GM18868 (cell line): ENCODE measurements around the gene TIAM2.
"Not testable (repeated sequence)": the region's sequence is repeated elsewhere in the genome, so short reads cannot be mapped to it uniquely, and the experiment has no call there.

Experiments
- ATAC-seq: cut with Tn5 transposase; IDR thresholded peaks from one replicate; pipeline ENCODE4 v1.9.1; 2021; ENCODE audit warnings: mild to moderate bottlenecking, moderate library complexity; ENCODE audit not compliant: unreplicated experiment

The TIAM2 gene

DNA sequence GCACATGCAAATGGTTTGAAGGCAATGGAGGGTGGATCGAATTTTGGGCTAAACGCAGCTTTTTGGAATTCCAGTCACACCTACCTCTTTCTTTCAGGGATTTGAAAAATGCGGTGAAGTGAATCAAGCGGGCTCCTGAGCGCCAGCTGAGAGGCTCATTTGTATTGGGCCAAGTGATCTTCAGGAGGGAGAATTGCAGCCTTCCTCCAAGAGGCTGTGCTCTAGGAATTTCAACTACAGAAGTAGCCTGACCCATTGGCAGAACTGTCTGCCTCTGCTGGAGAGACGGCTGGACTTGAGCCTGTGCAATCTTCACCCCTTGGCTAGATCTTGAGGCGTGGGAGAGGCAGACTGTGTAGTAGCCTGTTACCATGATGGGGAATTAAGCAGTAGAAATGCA, 5.7 kb upstream of the TIAM2 start:
- ATAC-seq = no peak

- ATAC-seq = no peak
Measured at GRCh38 chr6:154991207-154991606, 3.9 kb upstream of the TIAM2 start.

DNA sequence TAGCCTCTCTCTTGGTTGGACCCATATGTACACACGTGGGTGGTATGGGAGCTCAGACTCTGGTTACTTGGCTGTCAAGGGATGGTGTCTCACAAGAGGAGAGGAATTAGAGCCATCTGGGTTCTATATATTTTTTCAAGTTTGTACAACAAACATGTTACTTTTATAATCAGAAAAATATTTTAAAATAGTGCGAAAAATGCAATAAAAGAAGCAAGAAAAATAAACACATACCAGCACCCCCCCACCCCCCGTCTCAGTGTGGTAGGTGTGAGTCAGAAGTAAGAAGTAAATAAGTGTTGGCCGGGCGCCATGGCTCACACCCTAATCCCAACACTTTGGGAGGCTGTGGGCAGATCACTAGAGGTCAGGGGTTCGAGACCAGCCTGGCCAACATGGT, 2.1 kb upstream of the TIAM2 start:
- no peak for ATAC-seq

DNA sequence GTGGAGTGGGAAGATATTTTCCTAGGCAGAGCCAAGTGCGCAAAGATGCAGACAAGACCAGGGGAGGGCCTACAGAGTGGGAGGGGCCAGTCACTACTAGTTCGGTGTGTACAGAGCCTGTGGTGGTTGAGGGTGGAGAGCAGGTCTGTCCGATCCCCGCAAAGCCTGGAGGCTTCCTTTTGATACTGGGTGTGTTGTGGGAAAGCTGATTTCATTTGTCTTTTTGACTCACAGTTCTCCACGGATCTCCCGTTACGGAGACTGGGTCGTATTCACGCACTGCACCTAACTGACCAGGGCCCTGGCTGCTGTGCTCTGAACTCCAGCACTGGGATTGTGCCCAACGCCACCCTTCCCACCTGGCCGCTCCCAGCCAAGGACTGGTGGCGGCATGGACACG, 1.4 kb upstream of the TIAM2 start:
- ATAC-seq = no peak

DNA sequence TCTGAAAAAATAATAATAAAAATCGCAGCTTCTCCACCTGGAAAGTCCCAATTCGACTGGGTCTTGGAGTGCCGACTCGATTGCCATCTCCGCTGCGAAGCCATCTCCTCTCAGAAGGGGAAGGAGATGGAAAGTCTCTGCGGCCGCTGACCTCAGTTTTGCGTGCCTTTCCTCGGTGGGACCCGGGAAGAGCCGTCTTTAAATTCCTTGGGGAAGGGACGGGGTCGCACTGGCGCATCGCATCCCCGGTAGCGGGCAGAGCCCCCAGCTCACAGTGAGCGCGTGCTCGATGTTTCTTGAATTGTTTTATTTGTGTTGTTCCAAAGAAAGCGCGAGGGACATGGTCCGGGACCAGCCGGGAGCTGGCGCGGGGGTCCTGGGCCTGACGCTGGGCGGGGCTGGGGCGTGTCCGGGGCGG, 270 bp upstream of the TIAM2 start:
- ATAC-seq = no peak

- no peak for ATAC-seq
Measured at GRCh38 chr6:154996016-154996590, 988 bp downstream of the TIAM2 start.

DNA sequence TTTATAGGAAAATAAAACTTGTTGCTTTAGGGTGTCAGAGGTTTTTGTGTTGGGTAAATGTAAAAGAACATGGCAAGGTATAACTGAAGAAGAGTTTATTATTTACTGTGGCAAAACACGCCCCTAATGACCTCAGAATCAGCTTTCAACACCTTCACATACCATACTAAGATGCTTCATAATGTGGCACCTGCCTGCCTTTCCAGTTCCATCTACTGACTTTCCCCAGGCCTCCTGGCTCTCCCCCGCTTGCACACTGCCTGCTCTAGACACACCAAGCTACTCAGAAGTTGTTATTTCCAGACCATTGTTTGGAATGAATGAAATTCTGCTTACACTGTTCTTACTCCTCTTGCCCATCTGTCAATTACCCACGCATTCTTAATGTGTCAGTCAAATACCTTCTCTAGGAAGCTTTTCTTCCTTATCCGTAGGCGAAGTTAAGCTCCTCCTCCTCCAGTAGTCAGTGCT, 1.8 kb downstream of the TIAM2 start:
- ATAC-seq = no peak

GRCh38 chr6:154998855-154999254, 3.7 kb downstream of the TIAM2 start:
- ATAC-seq = no peak

GRCh38 chr6:155001482-155001881, 6.4 kb downstream of the TIAM2 start:
- ATAC-seq = no peak

GRCh38 chr6:155001934-155002333, 6.8 kb downstream of the TIAM2 start:
- no peak for ATAC-seq

DNA sequence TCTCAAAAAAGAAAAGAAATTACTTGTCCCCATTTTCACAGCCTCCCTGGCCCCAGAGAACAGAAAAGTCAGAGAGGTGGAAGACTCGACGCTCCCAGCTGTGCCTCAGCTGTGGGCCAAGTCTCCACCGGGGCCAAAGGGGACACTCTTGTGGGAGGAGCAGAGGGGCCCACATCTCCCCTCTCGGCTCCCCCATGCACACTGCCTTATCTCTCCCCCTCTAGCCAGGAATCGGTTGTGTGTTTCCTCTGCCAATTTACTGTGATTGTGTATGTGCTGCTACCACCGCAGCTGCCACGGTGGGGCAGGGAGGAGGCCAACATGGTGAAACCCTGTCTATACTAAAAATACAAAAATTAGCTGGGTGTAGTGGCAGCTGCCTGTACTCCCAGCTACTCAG, 8.4 kb downstream of the TIAM2 start:
- ATAC-seq = no peak

GRCh38 chr6:155004017-155004416, 8.9 kb downstream of the TIAM2 start:
- ATAC-seq = no peak

DNA sequence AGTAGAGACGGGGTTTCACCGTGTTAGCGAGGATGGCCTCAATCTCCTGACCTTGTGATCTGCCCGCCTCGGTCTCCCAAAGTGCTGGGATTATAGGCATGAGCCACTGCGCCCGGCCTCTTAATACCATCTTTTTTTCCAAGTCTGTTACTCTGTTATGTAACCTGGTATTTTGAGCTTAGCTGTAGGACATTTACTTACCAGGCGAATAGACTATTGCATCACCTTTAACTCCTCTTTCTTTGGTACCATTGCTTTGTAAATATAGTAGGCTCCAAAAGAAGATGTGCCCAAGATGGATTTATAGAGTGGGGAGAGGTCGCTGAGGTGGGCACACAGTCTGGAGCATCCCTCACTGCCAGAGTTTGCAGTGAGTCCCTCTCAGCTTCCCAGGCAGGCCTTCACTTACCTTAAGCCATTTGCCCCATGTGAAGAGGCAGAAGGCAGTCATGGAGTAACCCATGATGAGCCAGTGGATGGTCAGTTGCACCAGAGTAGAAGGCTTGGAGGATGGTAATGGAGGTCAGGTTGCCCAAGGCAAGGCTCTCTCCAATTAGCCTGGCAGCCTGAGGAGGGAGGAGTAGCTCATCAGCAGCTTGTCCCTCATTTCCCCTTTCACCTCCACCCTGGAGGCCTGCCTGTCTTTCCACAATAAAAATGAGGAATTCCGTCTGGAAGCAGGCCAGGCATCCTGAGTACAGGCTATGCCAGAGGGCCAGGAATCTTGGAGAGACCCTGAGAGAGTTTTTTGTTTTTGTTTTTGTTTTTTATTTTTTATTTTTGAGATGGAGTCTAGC, 9.7 kb downstream of the TIAM2 start:
- no peak for ATAC-seq

DNA sequence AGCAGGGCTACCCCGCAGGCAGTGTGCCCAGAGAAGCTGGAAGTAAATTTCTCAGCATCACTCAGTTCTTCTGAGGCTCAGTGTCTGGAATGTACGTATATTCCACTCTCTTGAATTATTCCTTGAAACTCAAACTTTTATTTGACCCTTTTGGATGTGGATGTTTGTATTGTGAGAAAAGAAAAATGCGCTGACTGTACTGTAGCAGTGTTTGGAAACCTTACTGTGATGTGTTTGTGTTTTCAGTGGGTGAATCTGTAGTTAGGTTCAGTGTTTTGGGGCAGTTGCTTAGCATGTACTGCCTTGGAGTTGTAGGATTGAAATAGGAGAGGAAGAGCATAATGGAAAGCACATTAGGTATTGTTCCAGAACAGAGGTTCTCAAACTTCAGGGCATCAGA, 13.5 kb downstream of the TIAM2 start:
- ATAC-seq = no peak

DNA sequence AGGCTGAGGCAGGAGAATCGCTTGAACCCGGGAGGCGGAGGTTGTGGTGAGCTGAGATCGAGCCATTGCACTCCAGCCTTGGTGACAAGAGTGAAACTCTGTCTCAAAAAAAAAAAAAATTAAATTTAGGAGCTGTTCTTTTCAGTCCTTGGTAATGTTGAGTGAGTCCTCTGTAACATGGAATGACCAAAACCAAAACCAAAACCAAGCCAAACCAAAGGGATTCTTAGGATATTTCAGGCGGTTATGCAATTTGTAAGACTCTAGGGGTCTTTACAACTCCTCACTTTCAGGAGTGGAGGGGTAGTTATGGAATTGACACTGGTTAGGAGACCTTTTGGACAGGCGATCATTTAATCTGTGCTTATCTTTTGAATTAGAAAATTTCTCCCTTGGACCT, 15.8 kb downstream of the TIAM2 start:
- no peak for ATAC-seq

DNA sequence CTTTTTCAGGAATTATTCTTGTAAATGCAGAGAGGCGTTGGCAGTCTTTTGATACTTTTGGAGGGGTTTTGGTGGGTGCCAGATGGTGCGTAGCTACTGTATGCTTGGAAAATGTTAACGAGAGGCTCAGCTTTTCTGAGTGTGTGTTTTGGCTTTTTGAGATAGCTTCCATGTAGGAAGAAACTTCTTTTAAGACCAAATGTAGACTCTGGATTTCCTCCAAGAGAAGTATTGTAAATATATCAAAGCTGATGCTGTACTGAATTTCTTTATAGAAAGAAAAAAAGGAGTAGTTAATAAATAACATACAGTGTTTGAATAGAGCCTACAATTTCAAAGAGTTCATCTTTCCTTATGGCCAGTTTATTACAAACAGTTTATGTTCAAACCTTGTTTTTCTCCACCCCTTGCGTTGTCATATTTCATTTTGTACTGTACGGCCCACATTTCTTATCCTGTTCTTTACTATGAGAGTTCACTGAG, 16.7 kb downstream of the TIAM2 start:
- no peak for ATAC-seq

DNA sequence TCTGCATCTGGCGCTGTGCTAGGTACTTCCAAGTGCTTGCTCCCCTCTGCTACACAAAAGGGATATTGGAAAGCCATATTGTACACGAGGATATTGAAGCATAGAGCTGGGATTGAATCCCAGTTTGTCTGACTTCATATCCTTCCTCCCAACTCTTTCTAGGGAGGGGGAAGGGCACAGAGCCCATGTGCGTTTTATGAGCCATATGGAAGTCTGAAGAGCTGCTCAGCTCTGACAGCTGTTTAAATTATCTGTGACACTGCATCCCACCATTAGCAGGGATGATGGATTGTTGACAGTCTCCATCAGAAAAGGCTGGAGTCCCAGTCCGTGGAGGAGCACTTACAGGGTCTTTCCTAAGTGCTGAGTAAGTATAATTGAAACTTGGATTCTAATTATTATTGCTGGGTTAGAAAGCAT, 18.4 kb downstream of the TIAM2 start:
- no peak for ATAC-seq

- no peak for ATAC-seq
Measured at GRCh38 chr6:155014137-155014536, 19.0 kb downstream of the TIAM2 start.

- ATAC-seq = no peak
Measured at GRCh38 chr6:155014670-155015300, 19.7 kb downstream of the TIAM2 start.

GRCh38 chr6:155018415-155018814, 23.3 kb downstream of the TIAM2 start:
- ATAC-seq = not testable (repeated sequence)

DNA sequence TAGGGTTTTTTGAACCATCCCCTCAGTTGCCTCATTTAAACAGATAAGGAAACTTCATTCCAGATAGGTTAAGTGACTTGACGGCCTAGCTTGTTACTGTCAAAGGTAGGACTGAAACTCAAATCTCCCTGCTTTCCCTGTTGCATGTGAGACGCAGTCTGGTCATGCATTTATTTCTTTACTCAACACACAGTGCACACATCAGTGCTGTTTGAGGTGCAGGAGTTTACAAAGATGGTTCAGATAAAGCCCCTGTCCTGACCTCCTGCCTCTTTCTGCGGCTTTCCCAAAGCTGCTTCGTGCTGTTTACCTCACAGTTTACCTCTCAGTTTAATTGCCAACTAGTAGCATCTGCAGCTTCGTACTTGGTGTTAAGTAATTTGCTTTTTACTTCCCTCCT, 26.6 kb downstream of the TIAM2 start:
- ATAC-seq = no peak

GRCh38 chr6:155022721-155023120, 27.6 kb downstream of the TIAM2 start:
- no peak for ATAC-seq
